Spleen (tissue), 11 donors: ENCODE results near the gene ACY1. TPM values are rescaled to one million over a fixed set of nuclear protein-coding genes. Genes with fewer than 3 reads are reported as not detected.

ENCODE experiments used
- DNase-seq: peaks from one replicate; pipeline ENCODE4 v3.0.0-alpha.2; 2020
- H3K27ac ChIP-seq, 8 donors: fragments of 200-600 bp; sonication (generic) in 7 of 8; 1 replicate in 4 of 8; 2 replicates in 4 of 8; pipeline versions ENCODE4 v1.5.0 to v1.8.0; 2016 to 2021; ENCODE audit warnings: inconsistent platforms in 4 of 8, mild to moderate bottlenecking in 4 of 8, moderate library complexity in 1 of 8
- H3K27me3 ChIP-seq, 7 donors: fragments of 200-600 bp; sonication (generic) in 6 of 7; replicated peaks in 1 of 7; 1 replicate in 4 of 7; 2 replicates in 3 of 7; pipeline versions ENCODE4 v1.5.0 to v1.8.0; 2016 to 2021; ENCODE audit warnings: inconsistent platforms in 3 of 7, mild to moderate bottlenecking in 1 of 7
- H3K36me3 ChIP-seq, 6 donors: fragments of 200-600 bp; sonication (generic) in 5 of 6; 1 replicate in 4 of 6; 2 replicates in 2 of 6; pipeline versions ENCODE4 v1.5.0 to v1.8.0; 2016 to 2021; ENCODE audit warnings: inconsistent platforms in 2 of 6
- H3K4me1 ChIP-seq, 6 donors: fragments of 200-600 bp; sonication (generic) in 5 of 6; 1 replicate in 3 of 6; 2 replicates in 3 of 6; pipeline versions ENCODE4 v1.5.0 to v1.8.0; 2016 to 2021; ENCODE audit warnings: inconsistent platforms in 3 of 6
- H3K4me3 ChIP-seq, 8 donors: fragments of 200-600 bp; sonication (generic) in 7 of 8; 1 replicate in 4 of 8; 2 replicates in 4 of 8; pipeline versions ENCODE4 v1.5.0 to v1.8.0; 2016 to 2021; ENCODE audit warnings: inconsistent platforms in 4 of 8, mild to moderate bottlenecking in 4 of 8, moderate library complexity in 2 of 8
- H3K9me3 ChIP-seq, 8 donors: fragments of 200-600 bp; sonication (generic) in 7 of 8; 1 replicate in 4 of 8; 2 replicates in 4 of 8; pipeline versions ENCODE4 v1.5.0 to v1.8.0; 2016 to 2021; ENCODE audit warnings: inconsistent platforms in 4 of 8
- CTCF ChIP-seq, 11 experiments: fragments of 200-600 bp in 7 of 11; fragments of 450-650 bp in 4 of 11; sonication (generic) in 4 of 11; IDR thresholded peaks in 8 of 11; conservative IDR thresholded peaks in 3 of 11; 1 replicate in 7 of 11; 2 replicates in 4 of 11; pipeline versions ENCODE4 v1.4.0 to v1.8.0; 2016 to 2021; ENCODE audit warnings: antibody characterized with exemption in 11 of 11, inconsistent platforms in 4 of 11, mild to moderate bottlenecking in 1 of 11
- POLR2A ChIP-seq, 3 donors: fragments of 450-650 bp; IDR thresholded peaks; one replicate each; pipeline ENCODE4 v1.5.1; 2017; ENCODE audit warnings: antibody characterized with exemption in 3 of 3, mild to moderate bottlenecking in 1 of 3
- POLR2AphosphoS5 ChIP-seq, 3 donors: sonication (generic); formaldehyde crosslinking; IDR thresholded peaks; one replicate each; pipeline ENCODE4 v1.5.1; 2017; ENCODE audit warnings: antibody characterized with exemption in 3 of 3
- WGBS, 5 donors: extraction: QIAGEN DNeasy Blood & Tissue Kit in 3 of 5; methylation state at CpG; one replicate each; pipeline versions ENCODE4 v1.1.5 to v1.1.7; 2013 to 2018; 5-methylcytosine and 5-hydroxymethylcytosine counted together
- intact Hi-C: fragments of 100-400 bp; cut with DNase I; formaldehyde crosslinking; loops from one replicate; pipeline ENCODE4 v1.15.0; 2023; ENCODE audit warnings: low total_unique reads
- polyA plus RNA-seq, 3 donors: library from polyadenylated mRNA; stranded (reverse); fragments of 200-250 nt; gene quantifications; one replicate each; pipeline ENCODE4 v1.2.1, GENCODE V29; 2013
- total RNA-seq, 7 donors: library from RNA; depleted of rRNA in 3 of 7; stranded (reverse); fragments of >200 nt in 3 of 7; fragmentation: NEBNext Ultra II Directional in 4 of 7; extraction: Animal tissue kit (Norgen Biotek cat#: 25700) in 4 of 7; gene quantifications; one replicate each; pipeline versions ENCODE4 v1.1.0 to v1.2.1, GENCODE V29; 2016 to 2021
- donor health status: healthy with polysubstance abuse.
- donor health status: DM: no; HTN: no; CAD: no; lungs with moderate emphysema.
- donor health status: DM: no; HTN: no; CAD: no.
- donor health status: Bipolar disorder and iron deficiency.
- donor health status: healthy.
- donor health status: DM: no; HTN: no; CAD: no.
- donor health status: DM: yes; HTN: yes; CAD: no.

ACY1 gene
- total and polyA plus RNA-seq, 10 donors, result 16.7 to 31.1 (median 28.2) TPM

GRCh38 chr3:51986010-51986947, 2.9 kb downstream of the ACY1 start:
- no peak overlapping the region for H3K4me3 ChIP-seq
- H3K4me1 ChIP-seq, result peaks cover 17 to 38% (median 28%) of the 10 kb centered on the region in 6 donors
- H3K36me3 ChIP-seq, result peaks cover 0 to 14% (median under 1%) of the 10 kb centered on the region in 6 donors
- TF ChIP-seq POLR2A (IDR thresholded peaks at IDR 0.05), result no peak
- TF ChIP-seq CTCF (IDR thresholded peaks at IDR 0.05 in 8 of 11, conservative IDR thresholded peaks at IDR 0.05 in 3 of 11), result no peak
- TF ChIP-seq POLR2AphosphoS5 (IDR thresholded peaks at IDR 0.05), result peak in 1 of 3 donors; percentile 11
- H3K27me3 ChIP-seq, result no peaks in the 10 kb centered on the region
- intact Hi-C loops, result no loop called here
- no peaks in the 10 kb centered on the region for H3K9me3 ChIP-seq
- peak overlapping the region in 1 of 8 donors; percentile 11 for H3K27ac ChIP-seq
- no peak for DNase-seq
- WGBS, 5 donors, result 78 to 87% (median 86%) methylated on average over 7 to 12 of the region's 12 CpGs

- H3K9me3 ChIP-seq, result no peaks in the 10 kb centered on the region
- intact Hi-C loops, result no loop called here
- peaks cover 0 to 27% (median 12%) of the 10 kb centered on the region in 6 donors for H3K36me3 ChIP-seq
- TF ChIP-seq POLR2AphosphoS5 (IDR thresholded peaks at IDR 0.05), result no peak
- no peak for TF ChIP-seq POLR2A (IDR thresholded peaks at IDR 0.05)
- TF ChIP-seq CTCF (IDR thresholded peaks at IDR 0.05 in 8 of 11, conservative IDR thresholded peaks at IDR 0.05 in 3 of 11), result no peak
- WGBS, 5 donors, result 90 to 97% (median 95%) methylated on average over 6 to 7 of the region's 7 CpGs
- no peak overlapping the region for H3K27ac ChIP-seq
- H3K4me3 ChIP-seq, result no peak overlapping the region
- DNase-seq, result no peak
- no peaks in the 10 kb centered on the region for H3K27me3 ChIP-seq
- H3K4me1 ChIP-seq, result peaks cover 7 to 38% (median 18%) of the 10 kb centered on the region in 6 donors
Observed at GRCh38 chr3:51987568-51987967, 4.2 kb downstream of the ACY1 start.

GRCh38 chr3:51988286-51989146, 5.2 kb downstream of the ACY1 start:
- intact Hi-C loops, result no loop called here
- Histone ChIP-seq H3K4me1 (peaks cover 11 to 38% (median 18%) of the 10 kb centered on the region in 6 donors), H3K27me3 (no peaks in the 10 kb centered on the region), H3K36me3 (peaks cover 0 to 36% (median 21%) of the 10 kb centered on the region in 6 donors), H3K4me3 (no peak overlapping the region), H3K9me3 (no peaks in the 10 kb centered on the region), H3K27ac (no peak overlapping the region)
- TF ChIP-seq POLR2AphosphoS5 (IDR thresholded peaks at IDR 0.05), result peak in 1 of 3 donors; percentile 44
- TF ChIP-seq CTCF (IDR thresholded peaks at IDR 0.05 in 8 of 11, conservative IDR thresholded peaks at IDR 0.05 in 3 of 11), result no peak
- TF ChIP-seq POLR2A (IDR thresholded peaks at IDR 0.05), result no peak
- DNase-seq, result no peak
- 79 to 85% (median 80%) methylated on average over 15 of the region's 15 CpGs for WGBS, 5 donors
